ENCODE results near the gene ATP2C2.

GRCh38 chr16:84330685-84331050 is 37.7 kb upstream of the ATP2C2 start:
- TF ChIP-seq CTCF (IDR thresholded peaks at IDR 0.05) (no peak), POLR2A (IDR thresholded peaks at IDR 0.05; ENCODE audit: low read depth) (no peak)
